Measurements from ENCODE around the gene CEP20.

Gene CEP20

GRCh38 chr16:15830832-15831451 lies 57.5 kb downstream of the CEP20 start:
- no peaks in the 10 kb centered on the region for H3K9me3 ChIP-seq (ENCODE audit: insufficient read depth, low read length)
- H3K4me1 ChIP-seq (ENCODE audit: insufficient read depth, insufficient read length), result no peaks in the 10 kb centered on the region
- no peaks in the 10 kb centered on the region for H3K36me3 ChIP-seq (ENCODE audit: insufficient read depth, insufficient read length, low read length)
- H3K27me3 ChIP-seq (ENCODE audit: insufficient read depth, insufficient read length), result no peaks in the 10 kb centered on the region
- TF ChIP-seq SUZ12 (IDR thresholded peaks at IDR 0.05; ENCODE audit: extremely low read depth, insufficient read depth, insufficient read length) (no peak), YY1 (IDR thresholded peaks at IDR 0.05; ENCODE audit: insufficient read depth, insufficient read length) (no peak), ZNF274 (IDR thresholded peaks at IDR 0.05; ENCODE audit: low read depth, low read length) (no peak)
- H3K9ac ChIP-seq (ENCODE audit: insufficient read length, low read depth), result no peak overlapping the region
- H3K4me3 ChIP-seq (ENCODE audit: insufficient read length, low read depth), result no peak overlapping the region
- DNase-seq (ENCODE audit: low read depth, low spot score), result no peak

- no peaks in the 10 kb centered on the region for H3K36me3 ChIP-seq (ENCODE audit: insufficient read depth, insufficient read length, low read length)
Measured at GRCh38 chr16:15829460-15829859, 58.9 kb downstream of the CEP20 start.

GRCh38 chr16:15827709-15828343 lies 60.6 kb downstream of the CEP20 start:
- no peaks in the 10 kb centered on the region for H3K9me3 ChIP-seq (ENCODE audit: insufficient read depth, low read length)
- H3K9ac ChIP-seq (ENCODE audit: insufficient read length, low read depth), result no peak overlapping the region
- no peaks in the 10 kb centered on the region for H3K27me3 ChIP-seq (ENCODE audit: insufficient read depth, insufficient read length)
- no peak for DNase-seq (ENCODE audit: low read depth, low spot score)
- TF ChIP-seq SUZ12 (IDR thresholded peaks at IDR 0.05; ENCODE audit: extremely low read depth, insufficient read depth, insufficient read length), result no peak
- TF ChIP-seq ZNF274 (IDR thresholded peaks at IDR 0.05; ENCODE audit: low read depth, low read length), result no peak
- TF ChIP-seq YY1 (IDR thresholded peaks at IDR 0.05; ENCODE audit: insufficient read depth, insufficient read length), result no peak
- no peaks in the 10 kb centered on the region for H3K4me1 ChIP-seq (ENCODE audit: insufficient read depth, insufficient read length)
- no peak overlapping the region for H3K4me3 ChIP-seq (ENCODE audit: insufficient read length, low read depth)
- H3K36me3 ChIP-seq (ENCODE audit: insufficient read depth, insufficient read length, low read length), result no peaks in the 10 kb centered on the region

More at GRCh38 chr16:15829460-15829859, 58.9 kb downstream of the CEP20 start:
- H3K4me3 ChIP-seq (ENCODE audit: insufficient read length, low read depth), result no peak overlapping the region
- no peak for TF ChIP-seq SUZ12 (IDR thresholded peaks at IDR 0.05; ENCODE audit: extremely low read depth, insufficient read depth, insufficient read length)
- no peak for TF ChIP-seq YY1 (IDR thresholded peaks at IDR 0.05; ENCODE audit: insufficient read depth, insufficient read length)
- TF ChIP-seq ZNF274 (IDR thresholded peaks at IDR 0.05; ENCODE audit: low read depth, low read length), result no peak
- no peaks in the 10 kb centered on the region for H3K9me3 ChIP-seq (ENCODE audit: insufficient read depth, low read length)
- H3K27me3 ChIP-seq (ENCODE audit: insufficient read depth, insufficient read length), result no peaks in the 10 kb centered on the region
- DNase-seq (ENCODE audit: low read depth, low spot score), result no peak
- no peak overlapping the region for H3K9ac ChIP-seq (ENCODE audit: insufficient read length, low read depth)
- no peaks in the 10 kb centered on the region for H3K4me1 ChIP-seq (ENCODE audit: insufficient read depth, insufficient read length)

GRCh38 chr16:15827299-15827698 lies 61.1 kb downstream of the CEP20 start:
- Histone ChIP-seq H3K4me3 (ENCODE audit: insufficient read length, low read depth) (no peak overlapping the region), H3K9ac (ENCODE audit: insufficient read length, low read depth) (no peak overlapping the region), H3K4me1 (ENCODE audit: insufficient read depth, insufficient read length) (no peaks in the 10 kb centered on the region), H3K36me3 (ENCODE audit: insufficient read depth, insufficient read length, low read length) (no peaks in the 10 kb centered on the region), H3K9me3 (ENCODE audit: insufficient read depth, low read length) (no peaks in the 10 kb centered on the region), H3K27me3 (ENCODE audit: insufficient read depth, insufficient read length) (no peaks in the 10 kb centered on the region)
- TF ChIP-seq SUZ12 (IDR thresholded peaks at IDR 0.05; ENCODE audit: extremely low read depth, insufficient read depth, insufficient read length) (no peak), ZNF274 (IDR thresholded peaks at IDR 0.05; ENCODE audit: low read depth, low read length) (no peak), YY1 (IDR thresholded peaks at IDR 0.05; ENCODE audit: insufficient read depth, insufficient read length) (no peak)
- no peak for DNase-seq (ENCODE audit: low read depth, low spot score)

- Histone ChIP-seq H3K4me1 (ENCODE audit: insufficient read depth, insufficient read length) (no peaks in the 10 kb centered on the region), H3K27me3 (ENCODE audit: insufficient read depth, insufficient read length) (no peaks in the 10 kb centered on the region), H3K9me3 (ENCODE audit: insufficient read depth, low read length) (no peaks in the 10 kb centered on the region), H3K9ac (ENCODE audit: insufficient read length, low read depth) (no peak overlapping the region), H3K36me3 (ENCODE audit: insufficient read depth, insufficient read length, low read length) (no peaks in the 10 kb centered on the region), H3K4me3 (ENCODE audit: insufficient read length, low read depth) (no peak overlapping the region)
- TF ChIP-seq YY1 (IDR thresholded peaks at IDR 0.05; ENCODE audit: insufficient read depth, insufficient read length) (no peak), SUZ12 (IDR thresholded peaks at IDR 0.05; ENCODE audit: extremely low read depth, insufficient read depth, insufficient read length) (no peak), ZNF274 (IDR thresholded peaks at IDR 0.05; ENCODE audit: low read depth, low read length) (no peak)
- DNase-seq (ENCODE audit: low read depth, low spot score), result no peak
Measured at GRCh38 chr16:15825750-15826305, 62.6 kb downstream of the CEP20 start.

GRCh38 chr16:15822957-15823356 lies 65.4 kb downstream of the CEP20 start:
- no peaks in the 10 kb centered on the region for H3K36me3 ChIP-seq (ENCODE audit: insufficient read depth, insufficient read length, low read length)
- H3K9ac ChIP-seq (ENCODE audit: insufficient read length, low read depth), result no peak overlapping the region
- H3K4me3 ChIP-seq (ENCODE audit: insufficient read length, low read depth), result no peak overlapping the region
- DNase-seq (ENCODE audit: low read depth, low spot score), result no peak
- H3K27me3 ChIP-seq (ENCODE audit: insufficient read depth, insufficient read length), result no peaks in the 10 kb centered on the region
- H3K9me3 ChIP-seq (ENCODE audit: insufficient read depth, low read length), result no peaks in the 10 kb centered on the region; the same call in 1 of the 2 replicates
- no peaks in the 10 kb centered on the region for H3K4me1 ChIP-seq (ENCODE audit: insufficient read depth, insufficient read length)
- TF ChIP-seq YY1 (IDR thresholded peaks at IDR 0.05; ENCODE audit: insufficient read depth, insufficient read length) (no peak), ZNF274 (IDR thresholded peaks at IDR 0.05; ENCODE audit: low read depth, low read length) (no peak), SUZ12 (IDR thresholded peaks at IDR 0.05; ENCODE audit: extremely low read depth, insufficient read depth, insufficient read length) (no peak)

GRCh38 chr16:15820837-15821236 lies 67.6 kb downstream of the CEP20 start:
- TF ChIP-seq YY1 (IDR thresholded peaks at IDR 0.05; ENCODE audit: insufficient read depth, insufficient read length) (no peak), ZNF274 (IDR thresholded peaks at IDR 0.05; ENCODE audit: low read depth, low read length) (no peak), SUZ12 (IDR thresholded peaks at IDR 0.05; ENCODE audit: extremely low read depth, insufficient read depth, insufficient read length) (no peak)
- DNase-seq (ENCODE audit: low read depth, low spot score), result no peak
- H3K36me3 ChIP-seq (ENCODE audit: insufficient read depth, insufficient read length, low read length), result no peaks in the 10 kb centered on the region
- peaks cover 17% of the 10 kb centered on the region for H3K9me3 ChIP-seq (ENCODE audit: insufficient read depth, low read length)
- H3K4me3 ChIP-seq (ENCODE audit: insufficient read length, low read depth), result no peak overlapping the region
- H3K4me1 ChIP-seq (ENCODE audit: insufficient read depth, insufficient read length), result no peaks in the 10 kb centered on the region
- H3K27me3 ChIP-seq (ENCODE audit: insufficient read depth, insufficient read length), result no peaks in the 10 kb centered on the region
- no peak overlapping the region for H3K9ac ChIP-seq (ENCODE audit: insufficient read length, low read depth)

All from NT2/D1 (cell line).